NT2/D1 (cell line): ENCODE data around the gene CDKN1A.
A peak's percentile ranks its signal among the peaks of the same experiment; 100 is the strongest.
"Not testable (repeated sequence)": the region's sequence is repeated elsewhere in the genome, so short reads cannot be mapped to it uniquely, and the experiment has no call there.

Experiments used
- DNase-seq: peaks from one replicate; pipeline ENCODE4 v3.0.0-alpha.2; 2011; ENCODE audit warnings: low read depth, low spot score
- H3K27me3 ChIP-seq: 2 replicates; pipeline ENCODE4 v1.6.0; 2011; ENCODE audit warnings: mild to moderate bottlenecking; ENCODE audit not compliant: insufficient read length, insufficient read depth
- H3K36me3 ChIP-seq: 2 replicates; pipeline ENCODE4 v1.6.1; 2011; ENCODE audit warnings: mild to moderate bottlenecking, low read length, mixed read lengths; ENCODE audit not compliant: insufficient read depth, insufficient read length
- H3K4me1 ChIP-seq: 2 replicates; pipeline ENCODE4 v1.5.1; 2011; ENCODE audit not compliant: insufficient read depth, insufficient read length
- H3K4me3 ChIP-seq: 2 replicates; pipeline ENCODE4 v1.5.1; 2011; ENCODE audit warnings: low read depth; ENCODE audit not compliant: insufficient read length
- H3K9ac ChIP-seq: 2 replicates; pipeline ENCODE4 v1.6.0; 2011; ENCODE audit warnings: low read depth; ENCODE audit not compliant: insufficient read length
- H3K9me3 ChIP-seq: 2 replicates; pipeline ENCODE4 v1.5.1; 2011; ENCODE audit warnings: mild to moderate bottlenecking, low read length; ENCODE audit not compliant: insufficient read depth
- SUZ12 ChIP-seq: IDR thresholded peaks from 2 replicates; pipeline ENCODE4 v1.6.1; 2011; ENCODE audit not compliant: insufficient read length, insufficient read depth; ENCODE audit errors: extremely low read depth
- YY1 ChIP-seq: IDR thresholded peaks from 2 replicates; pipeline ENCODE4 v1.6.1; 2011; ENCODE audit not compliant: insufficient read length, insufficient read depth
- ZNF274 ChIP-seq: IDR thresholded peaks from 2 replicates; pipeline ENCODE4 v1.6.1; 2011; ENCODE audit warnings: mild to moderate bottlenecking, low read depth, low read length

The CDKN1A gene

DNA sequence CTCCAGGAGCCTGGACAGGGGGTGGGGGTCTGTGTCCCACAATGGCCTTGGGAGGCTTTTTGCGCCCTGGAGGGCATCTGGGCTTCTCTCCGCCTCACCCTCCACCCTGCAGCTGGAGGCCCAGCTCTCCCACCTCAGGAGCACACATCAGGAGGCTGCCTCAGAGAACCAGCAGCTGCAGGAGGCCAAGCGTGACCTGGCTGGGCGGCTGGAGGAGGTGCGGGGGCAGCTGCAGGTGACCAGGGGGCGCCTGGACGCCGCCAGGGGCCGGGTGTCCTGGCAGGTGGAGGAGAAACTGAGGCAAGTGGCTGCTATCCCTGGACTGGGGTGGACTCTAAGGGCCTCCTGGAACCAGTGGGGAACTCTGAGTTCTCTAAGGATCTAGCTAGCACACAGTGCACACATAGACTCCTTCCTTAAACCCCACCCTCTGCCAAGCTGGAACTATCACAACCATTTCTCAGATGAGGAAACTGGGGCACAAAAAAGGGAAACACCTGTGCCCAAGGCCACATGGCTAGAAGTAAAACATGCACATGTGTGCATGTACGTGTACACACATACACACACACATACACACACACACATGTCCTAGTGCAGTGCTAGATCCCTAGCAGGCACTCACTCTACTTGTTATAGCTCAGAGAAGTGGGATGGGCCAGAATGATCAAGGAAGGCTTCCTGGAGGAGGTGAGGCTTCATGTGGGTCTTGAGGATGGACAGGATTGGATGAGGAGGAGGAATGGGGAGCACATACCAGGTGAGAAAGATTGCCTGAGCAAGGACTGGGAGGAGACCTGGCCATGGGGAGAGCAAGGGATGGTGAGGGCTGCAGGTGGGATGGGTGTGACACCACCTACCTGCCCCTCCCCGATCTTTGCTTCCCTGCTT lies 42.0 kb downstream of the CDKN1A start:
- Histone ChIP-seq H3K9me3 (no peaks in the 10 kb centered on the region), H3K36me3 (no peaks in the 10 kb centered on the region), H3K4me3 (no peak overlapping the region), H3K27me3 (no peaks in the 10 kb centered on the region), H3K4me1 (peaks cover 7% of the 10 kb centered on the region), H3K9ac (no peak overlapping the region)
- TF ChIP-seq ZNF274 (no peak), SUZ12 (no peak), YY1 (no peak)
- DNase-seq = no peak

DNA sequence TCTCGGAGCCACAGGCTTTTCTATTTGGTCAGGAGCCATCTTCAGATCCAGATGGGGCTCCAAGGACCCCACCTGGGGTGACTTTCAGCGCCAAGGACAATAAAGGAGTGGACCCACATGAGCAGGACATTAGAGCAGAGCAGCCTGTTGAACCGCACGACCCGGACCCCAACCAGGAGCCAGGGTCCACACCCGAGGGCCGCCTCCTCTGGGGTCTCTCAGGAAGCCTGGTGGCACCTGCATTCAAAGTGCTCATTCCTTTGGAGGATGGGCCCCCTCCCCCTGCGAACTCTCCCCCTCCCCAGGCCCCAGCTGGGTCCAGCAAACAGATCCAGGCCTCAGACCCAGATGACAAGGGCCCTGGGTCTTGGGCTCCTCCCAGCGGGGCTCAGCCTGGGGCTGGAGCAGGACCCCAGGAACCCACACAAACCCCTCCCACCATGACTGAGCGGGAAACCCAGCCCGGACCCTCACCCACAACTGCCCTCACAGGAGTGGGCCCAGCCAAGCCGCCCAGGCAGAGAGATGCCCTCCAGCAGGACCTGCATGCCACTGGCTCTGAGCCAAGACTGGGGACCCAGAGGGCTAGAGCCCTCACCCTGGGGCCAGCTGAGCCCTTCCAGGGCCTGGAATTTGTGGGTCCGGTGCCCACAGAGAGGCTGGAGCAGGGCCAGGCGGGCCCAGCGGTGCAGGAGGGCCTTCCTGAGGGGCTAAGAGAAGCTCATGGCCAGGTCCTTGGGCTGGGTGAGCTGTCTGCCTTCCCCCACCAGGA lies 43.0 kb downstream of the CDKN1A start:
- TF ChIP-seq SUZ12 (no peak), ZNF274 (no peak), YY1 (no peak)
- no peak overlapping the region for H3K4me3 ChIP-seq
- no peak overlapping the region for H3K9ac ChIP-seq
- H3K4me1 ChIP-seq = peaks cover 3% of the 10 kb centered on the region
- DNase-seq = no peak
- no peaks in the 10 kb centered on the region for H3K27me3 ChIP-seq
- no peaks in the 10 kb centered on the region for H3K36me3 ChIP-seq
- no peaks in the 10 kb centered on the region for H3K9me3 ChIP-seq

DNA sequence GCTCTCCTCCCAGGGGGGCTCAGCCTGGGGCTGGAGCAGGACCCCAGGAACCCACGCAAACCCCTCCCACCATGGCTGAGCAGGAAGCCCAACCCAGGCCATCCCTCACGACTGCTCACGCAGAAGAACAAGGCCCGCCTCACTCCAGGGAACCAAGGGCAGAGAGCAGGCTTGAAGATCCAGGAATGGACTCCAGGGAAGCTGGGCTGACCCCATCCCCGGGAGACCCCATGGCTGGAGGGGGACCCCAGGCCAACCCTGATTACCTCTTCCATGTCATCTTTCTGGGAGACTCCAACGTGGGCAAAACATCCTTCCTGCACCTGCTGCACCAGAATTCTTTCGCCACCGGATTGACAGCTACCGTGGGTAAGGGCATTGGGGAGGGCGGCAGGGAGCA lies 43.9 kb downstream of the CDKN1A start:
- Histone ChIP-seq H3K9me3 (no peaks in the 10 kb centered on the region), H3K4me1 (peaks cover 3% of the 10 kb centered on the region), H3K9ac (no peak overlapping the region), H3K27me3 (no peaks in the 10 kb centered on the region), H3K36me3 (no peaks in the 10 kb centered on the region), H3K4me3 (no peak overlapping the region)
- DNase-seq = no peak
- TF ChIP-seq YY1 = no peak
- no peak for TF ChIP-seq ZNF274
- no peak for TF ChIP-seq SUZ12

DNA sequence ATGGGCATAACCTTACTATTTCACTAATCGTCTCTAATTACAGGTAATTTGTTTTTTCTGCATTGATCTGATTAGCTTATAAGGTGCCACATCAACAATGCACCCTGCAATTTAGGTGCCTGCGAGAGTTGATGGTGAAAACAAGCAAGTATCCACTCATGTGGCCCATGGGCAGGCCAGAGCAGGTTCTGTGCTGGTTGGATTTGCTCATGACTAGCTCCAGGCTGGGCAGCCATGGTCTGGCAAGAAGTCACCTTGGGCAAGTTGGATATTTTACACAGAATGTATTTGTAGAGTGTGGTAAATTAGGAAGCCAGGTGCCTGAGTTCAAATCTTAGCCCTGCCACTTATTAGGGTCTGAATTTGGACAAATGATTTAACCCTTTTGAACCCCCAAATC lies 44.4 kb downstream of the CDKN1A start:
- no peaks in the 10 kb centered on the region for H3K36me3 ChIP-seq
- H3K9ac ChIP-seq = no peak overlapping the region
- H3K27me3 ChIP-seq = no peaks in the 10 kb centered on the region
- no peaks in the 10 kb centered on the region for H3K9me3 ChIP-seq
- peaks cover 3% of the 10 kb centered on the region for H3K4me1 ChIP-seq
- no peak overlapping the region for H3K4me3 ChIP-seq
- DNase-seq = no peak
- TF ChIP-seq ZNF274 = no peak
- TF ChIP-seq YY1 = no peak
- TF ChIP-seq SUZ12 = no peak

DNA sequence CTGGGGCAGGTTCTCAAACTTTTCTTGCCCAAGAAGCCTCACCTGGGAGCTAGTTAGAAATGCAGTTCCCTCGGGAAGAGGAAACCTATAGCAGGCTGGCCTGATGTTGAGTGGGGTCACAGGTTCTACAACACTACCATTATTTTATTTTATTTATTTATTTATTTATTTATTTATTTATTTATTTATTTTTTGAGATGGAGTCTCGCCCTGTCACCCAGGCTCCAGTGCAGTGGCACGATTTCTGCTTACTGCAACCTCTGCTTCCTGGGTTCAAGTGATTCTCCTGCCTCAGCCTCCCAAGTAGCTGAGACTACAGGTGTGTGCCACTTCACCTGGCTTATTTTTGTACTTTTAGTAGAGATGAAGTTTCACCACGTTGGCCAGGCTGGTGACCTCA lies 45.5 kb downstream of the CDKN1A start:
- not testable (repeated sequence) for H3K4me3 ChIP-seq, H3K9me3 ChIP-seq, H3K4me1 ChIP-seq, H3K36me3 ChIP-seq, DNase-seq, H3K9ac ChIP-seq, H3K27me3 ChIP-seq

DNA sequence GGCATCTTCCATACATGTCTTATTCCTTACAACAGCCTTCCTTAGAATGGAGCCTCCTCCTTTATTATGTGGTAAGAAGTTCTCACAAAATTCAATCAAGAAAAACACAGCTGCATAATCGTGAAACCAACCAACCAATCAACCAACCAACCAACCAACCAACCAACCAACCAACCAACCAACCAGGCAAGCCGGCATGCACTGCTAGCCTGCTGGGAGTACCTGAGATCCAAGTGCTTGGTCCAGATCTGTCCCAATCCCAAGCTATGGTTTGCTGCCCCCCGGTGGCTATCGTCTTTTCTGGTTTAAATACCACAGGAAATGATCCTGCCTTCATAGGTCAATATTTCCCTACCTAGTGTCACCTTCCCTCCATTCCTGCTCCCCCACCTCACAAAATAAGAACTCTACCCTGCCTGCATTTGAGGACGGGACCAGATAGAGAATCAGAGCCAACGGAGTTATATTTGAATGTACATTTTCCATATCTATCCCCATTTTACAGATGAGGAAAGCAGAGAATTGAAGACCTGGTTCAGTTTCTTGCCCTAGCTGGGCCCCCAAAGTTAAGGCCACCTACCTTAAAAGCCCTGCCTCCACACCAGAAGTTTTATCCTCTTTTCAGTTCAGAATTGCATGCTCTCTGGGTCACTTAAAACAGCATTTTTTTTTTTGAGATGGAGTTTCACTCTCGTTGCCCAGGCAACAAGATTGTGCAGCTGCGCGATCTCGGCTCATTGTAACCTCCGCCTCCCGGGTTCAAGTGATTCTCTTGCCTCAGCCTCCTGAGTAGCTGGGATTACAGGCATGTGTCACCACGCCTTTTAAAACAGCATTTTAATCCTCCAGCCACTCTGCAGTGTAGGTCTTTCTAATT lies 46.2 kb downstream of the CDKN1A start:
- Histone ChIP-seq H3K36me3 (no peaks in the 10 kb centered on the region), H3K4me1 (peaks cover 3% of the 10 kb centered on the region), H3K27me3 (no peaks in the 10 kb centered on the region), H3K9me3 (no peaks in the 10 kb centered on the region), H3K4me3 (no peak overlapping the region), H3K9ac (no peak overlapping the region)
- peak; percentile 30 for DNase-seq
- TF ChIP-seq SUZ12 = no peak
- TF ChIP-seq YY1 = no peak
- TF ChIP-seq ZNF274 = no peak

DNA sequence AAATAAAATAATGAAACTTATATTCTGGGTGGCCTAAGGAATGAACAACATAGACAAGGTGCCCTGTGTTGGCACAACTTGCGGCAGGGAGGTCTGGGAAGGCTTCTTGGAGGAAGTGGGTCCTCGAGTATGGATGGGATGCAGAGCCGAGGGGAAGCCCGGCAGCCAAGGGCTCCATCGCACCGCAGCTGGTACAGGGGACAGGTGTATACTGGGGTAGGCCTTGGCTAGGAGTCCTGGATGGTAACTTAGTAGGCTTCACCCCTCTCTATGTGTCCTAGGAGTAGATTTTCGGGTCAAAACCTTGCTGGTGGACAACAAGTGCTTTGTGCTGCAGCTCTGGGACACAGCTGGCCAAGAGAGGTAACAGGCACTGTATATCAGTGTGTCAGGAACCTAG lies 47.1 kb downstream of the CDKN1A start:
- no peak for DNase-seq
- no peak for TF ChIP-seq YY1
- no peak for TF ChIP-seq ZNF274
- TF ChIP-seq SUZ12 = no peak
- H3K4me3 ChIP-seq = no peak overlapping the region
- no peaks in the 10 kb centered on the region for H3K27me3 ChIP-seq
- peaks cover 6% of the 10 kb centered on the region for H3K4me1 ChIP-seq
- H3K36me3 ChIP-seq = no peaks in the 10 kb centered on the region
- H3K9me3 ChIP-seq = no peaks in the 10 kb centered on the region
- H3K9ac ChIP-seq = no peak overlapping the region
